Measurements from ENCODE around the gene FARP1. TPM values are rescaled to one million over a fixed set of nuclear protein-coding genes. Genes with fewer than 3 reads are reported as not detected.

FARP1 gene
- total and polyA plus RNA-seq, 2 of the 8 experiments (the other 6 are each of a cell fraction or from before 2014, with no cell fraction given): 24.7 to 104 TPM

GRCh38 chr13:98176777-98177608, 34.1 kb downstream of the FARP1 start, which contains the start of gene RNF113B:
RNF113B (minus strand) TSS chr13:98177269; CDS start chr13:98177236, 33 bp downstream.
- POLR2A ChIA-PET (ENCODE audit: partially characterized antibody): interaction anchor here (0.7 kb wide), 1 partner anchor 10 kb away, joined by 3 read pairs; no protein-coding TSS in a partner anchor
- Histone ChIP-seq H3K79me1 (ENCODE audit: low read depth, low read length) (peaks cover 4% of the 10 kb centered on the region; the same call in 1 of the 2 replicates), H2AFZ (ENCODE audit: low read length) (no peak within 1 kb of the TSS)

More at GRCh38 chr13:98176777-98177608, 34.1 kb downstream of the FARP1 start, which contains the start of gene RNF113B:
- Histone ChIP-seq H3K27me3 (replicated peaks in 1 of 4; ENCODE audit: control insufficient read depth in 3 of 4, extremely low read depth in 1 of 4, insufficient read depth in 3 of 4, low read length in 3 of 4) (no peaks in the 10 kb centered on the region), H4K91ac (replicated peaks; ENCODE audit: insufficient read length, low read length) (no peak within 1 kb of the TSS), H4K5ac (ENCODE audit: insufficient read length, low read depth, low read length) (no peak within 1 kb of the TSS), H3K4me2 (ENCODE audit: insufficient read depth in 1 of 2, low read depth in 2 of 2, low read length in 2 of 2) (no peak within 1 kb of the TSS), H2BK5ac (ENCODE audit: low read depth, low read length) (no peak within 1 kb of the TSS), H3K23ac (ENCODE audit: insufficient read length) (no peak within 1 kb of the TSS), H3K56ac (replicated peaks; ENCODE audit: insufficient read length, low read depth, low read length) (no peak within 1 kb of the TSS), H2BK12ac (ENCODE audit: low read depth, low read length) (no peak within 1 kb of the TSS; the same call in 1 of the 2 replicates), H3K4me1 (replicated peaks in 1 of 4; ENCODE audit: control insufficient read depth in 3 of 4, insufficient read depth in 4 of 4, low read length in 3 of 4) (peaks cover 10 to 22% (median 16%) of the 10 kb centered on the region in 4 experiments), H2BK120ac (replicated peaks; ENCODE audit: low read depth, low read length) (no peak within 1 kb of the TSS), H3K27ac (ENCODE audit: low read depth, low read length) (no peak within 1 kb of the TSS), H3K4ac (replicated peaks; ENCODE audit: insufficient read length, low read depth, low read length) (no peak within 1 kb of the TSS), H3K9ac (replicated peaks in 1 of 4; ENCODE audit: extremely low read depth in 1 of 4, low read depth in 3 of 4, low read length in 3 of 4) (no peak within 1 kb of the TSS), H2AK5ac (ENCODE audit: low read depth, low read length) (no peak within 1 kb of the TSS), H4K8ac (ENCODE audit: extremely low read depth, insufficient read depth, low read length) (peak within 1 kb of the TSS; percentile 72), H3K4me3 (ENCODE audit: extremely low read depth in 1 of 4, insufficient read depth in 2 of 4, low read depth in 3 of 4, low read length in 4 of 4) (no peak within 1 kb of the TSS), H3K9me3 (ENCODE audit: insufficient read depth in 2 of 2, low read depth in 1 of 2, low read length in 1 of 2) (no peaks in the 10 kb centered on the region), H3K36me3 (ENCODE audit: control insufficient read depth in 2 of 4, insufficient read depth in 4 of 4, low read length in 3 of 4) (peaks cover 0 to 3% (median 1%) of the 10 kb centered on the region in 4 experiments; a peak in 2 of 8 replicates), H4K20me1 (replicated peaks in 1 of 2; ENCODE audit: control insufficient read depth in 1 of 2, insufficient read depth in 2 of 2, low read length in 2 of 2) (peaks cover 2 to 5% of the 10 kb centered on the region in 2 experiments), H2BK15ac (ENCODE audit: low read length) (0 out of 2 replicates have a peak within 1 kb of the TSS, but pooled peaks have one; percentile 35), H2BK20ac (ENCODE audit: low read length) (no peak within 1 kb of the TSS), H3K23me2 (ENCODE audit: low read depth, low read length) (no peaks in the 10 kb centered on the region), H3K18ac (ENCODE audit: extremely low read depth, low read length) (no peak within 1 kb of the TSS), H3K14ac (ENCODE audit: insufficient read length) (no peak within 1 kb of the TSS), H3K79me2 (ENCODE audit: control insufficient read depth in 1 of 2, insufficient read depth in 2 of 2, low read length in 2 of 2) (peaks cover 0 to 64% of the 10 kb centered on the region in 2 experiments; a peak in 2 of 4 replicates)
- WGBS, 2 experiments (ENCODE audit: extremely low coverage in 1 of 2, insufficient coverage in 1 of 2, insufficient read length in 1 of 2, insufficient replicate concordance in 2 of 2, low coverage in 1 of 2, low lambda C conversion rate in 2 of 2, missing lambda C conversion rate in 1 of 2): 89% methylated on average over 40 of the region's 58 CpGs; no CpG with 5 or more reads in 1 of the 2 experiments
- FAIRE-seq (no peak), DNase-seq (ENCODE audit: low read depth in 1 of 2, low spot score in 2 of 2) (no peak)
- TF ChIP-seq NANOG (IDR thresholded peaks at IDR 0.05; ENCODE audit: insufficient read depth, low read depth, low read length, poor library complexity, severe bottlenecking) (no peak), EP300 (IDR thresholded peaks at IDR 0.05; ENCODE audit: borderline replicate concordance in 1 of 2, low read depth in 2 of 2, low read length in 2 of 2) (no peak), MAFK (IDR thresholded peaks at IDR 0.05; ENCODE audit: low read depth, low read length) (peak; percentile 30; the same call in 1 of the 2 replicates)
- CTCF ChIA-PET (ENCODE audit: partially characterized antibody): interaction anchor here (0.6 kb wide), 1 partner anchor 132 kb away, joined by 3 read pairs; no protein-coding TSS in a partner anchor

Measured in H1 (cell line).